HepG2 (cell line): ENCODE measurements around the gene RUVBL2. TPM values are rescaled to one million over a fixed set of nuclear protein-coding genes. Genes with fewer than 3 reads are reported as not detected.

ENCODE experiments used
- ATAC-seq: fragments of 200-7000 bp; cut with Tn5 transposase; 3 replicates; pipeline ENCODE4 v1.9.1; 2020; ENCODE audit warnings: mild to moderate bottlenecking, moderate library complexity
- BruUV-seq: library from RNA; stranded (reverse); fragments of 400-500 nt; replicated peaks from 2 replicates; lab custom pipeline; 2021; lab: Mats Ljungman, UMichigan
- CTCF ChIA-PET: fragments of 300-600 bp; formaldehyde crosslinking; extraction: SDS; loops from one replicate; lab custom pipeline; 2021; ENCODE audit warnings: low total read pairs, inconsistent platforms, low intra/inter-chr PET ratio; lab: Yijun Ruan, JAX
- POLR2A ChIA-PET: fragments of 350-600 bp; sonication (Branson Sonifier 250); formaldehyde crosslinking; loops from one replicate; lab custom pipeline; 2020; ENCODE audit warnings: antibody characterized with exemption, inconsistent platforms; lab: Yijun Ruan, JAX
- DNase-seq: peaks from one replicate; pipeline ENCODE4 v3.0.0-alpha.2; 2015; ENCODE audit warnings: low spot score
- FAIRE-seq: peaks from 3 replicates; lab custom pipeline; 2011; peaks lifted over from hg19 to GRCh38; lab: Jason Lieb, UNC
- H2AFZ ChIP-seq: one replicate; pipeline ENCODE4 v1.6.1; 2011; ENCODE audit warnings: low read length, inconsistent platforms
- H3K27ac ChIP-seq: fragments of 300-600 bp; 3 replicates; pipeline ENCODE4 v1.8.0; 2011; ENCODE audit warnings: mixed run types, mild to moderate bottlenecking, mixed read lengths, low read length, inconsistent platforms; ENCODE audit not compliant: insufficient read depth; ENCODE audit errors: extremely low read length
- H3K27me3 ChIP-seq, 2 experiments: fragments of 200-600 bp in 1 of 2; 2 replicates in 1 of 2; 3 replicates in 1 of 2; pipeline versions ENCODE4 v1.6.0 to v1.8.0; 2011; ENCODE audit warnings: low read length in 2 of 2, mild to moderate bottlenecking in 2 of 2, moderate library complexity in 2 of 2, inconsistent platforms in 1 of 2; ENCODE audit not compliant: insufficient read depth in 2 of 2, control insufficient read depth in 1 of 2
- H3K36me3 ChIP-seq, 2 experiments: fragments of 200-600 bp in 1 of 2; replicated peaks in 1 of 2; 2 replicates in 1 of 2; 3 replicates in 1 of 2; pipeline versions ENCODE4 v1.5.1 to v1.8.0; 2011; ENCODE audit warnings: low read length in 2 of 2, inconsistent platforms in 1 of 2; ENCODE audit not compliant: insufficient read depth in 2 of 2, control insufficient read depth in 1 of 2
- H3K4me1 ChIP-seq: 2 replicates; pipeline ENCODE4 v1.5.1; 2012; ENCODE audit warnings: low read length, inconsistent platforms; ENCODE audit not compliant: insufficient read depth
- H3K4me2 ChIP-seq: 2 replicates; pipeline ENCODE4 v1.6.0; 2011; ENCODE audit warnings: low read depth, low read length, inconsistent platforms
- H3K4me3 ChIP-seq, 3 experiments: fragments of 200-600 bp in 1 of 3; sonication (generic), shearing (Covaris generic) in 1 of 3; replicated peaks in 1 of 3; 2 replicates each; pipeline ENCODE4 v1.5.1; 2011 to 2016; ENCODE audit warnings: low read length in 3 of 3, inconsistent platforms in 2 of 3, low read depth in 2 of 3, mild to moderate bottlenecking in 2 of 3, control low read depth in 1 of 3, mixed read lengths in 1 of 3; ENCODE audit not compliant: insufficient read depth in 1 of 3
- H3K79me2 ChIP-seq: one replicate; pipeline ENCODE4 v1.6.1; 2011; ENCODE audit warnings: low read length, inconsistent platforms; ENCODE audit not compliant: insufficient read depth
- H3K9ac ChIP-seq: 2 replicates; pipeline ENCODE4 v1.6.0; 2011; ENCODE audit warnings: mild to moderate bottlenecking, low read depth, low read length, inconsistent platforms; ENCODE audit not compliant: insufficient read depth
- H3K9me3 ChIP-seq: 2 replicates; pipeline ENCODE4 v1.5.1; 2012; ENCODE audit warnings: mild to moderate bottlenecking, low read length
- H4K20me1 ChIP-seq: 2 replicates; pipeline ENCODE4 v1.6.0; 2011; ENCODE audit warnings: inconsistent platforms, mild to moderate bottlenecking, low read length, moderate library complexity; ENCODE audit not compliant: insufficient read depth
- DMAP1 ChIP-seq: IDR thresholded peaks from 2 replicates; pipeline ENCODE4 v1.6.1; 2016
- FOSL2 ChIP-seq: sonication (generic); formaldehyde crosslinking; IDR thresholded peaks from 2 replicates; pipeline ENCODE4 v1.4.0; 2020; ENCODE audit warnings: missing genetic modification reagents
- THYN1 ChIP-seq: sonication (generic); formaldehyde crosslinking; IDR thresholded peaks from 2 replicates; pipeline ENCODE4 v1.8.1; 2023; ENCODE audit warnings: low read depth, mild to moderate bottlenecking, moderate library complexity, missing genetic modification reagents, borderline replicate concordance
- ZNF121 ChIP-seq: sonication (generic); formaldehyde crosslinking; IDR thresholded peaks from 2 replicates; pipeline ENCODE4 v1.5.0; 2020; ENCODE audit warnings: mild to moderate bottlenecking, missing genetic modification reagents
- ZNF263 ChIP-seq: sonication (generic); formaldehyde crosslinking; IDR thresholded peaks from 2 replicates; pipeline ENCODE4 v1.4.0; 2020; ENCODE audit warnings: missing genetic modification reagents
- WGBS: methylation state at CpG from one replicate; pipeline ENCODE4 v1.1.6; 2017; ENCODE audit warnings: low lambda C conversion rate; 5-methylcytosine and 5-hydroxymethylcytosine counted together
- in situ Hi-C: cut with HindIII; loops from 2 replicates; pipeline ENCODE4 v1.10.0; 2017; ENCODE audit warnings: low pct_unique_long_range_greater_than_20kb; ENCODE audit not compliant: extremely low pct_ligation_motif_present
- intact Hi-C: fragments of 100-400 bp; cut with micrococcal nuclease; formaldehyde crosslinking; loops from one replicate; pipeline ENCODE4 v1.10.0; 2022; ENCODE audit not compliant: unreplicated experiment
- polyA plus RNA-seq, 8 experiments: library from polyadenylated mRNA; depleted of rRNA in 3 of 8; stranded (reverse) in 7 of 8; unstranded in 1 of 8; fragments of >200 nt; fragmentation: Illumina TruSeq in 4 of 8; extraction: Trizol in 4 of 8; gene quantifications; 2 replicates each; pipeline versions ENCODE4 v1.2.1 to v1.2.3, GENCODE V29; 2011 to 2016; ENCODE audit warnings: low read depth in 4 of 8, missing spikeins in 1 of 8, mixed read lengths in 1 of 8; ENCODE audit not compliant: insufficient read depth in 1 of 8
- total RNA-seq, 5 experiments: library from RNA; depleted of rRNA; stranded (reverse); fragments of >200 nt; fragmentation: Illumina TruSeq; extraction: Trizol; gene quantifications; 2 replicates each; pipeline ENCODE4 v1.2.3, GENCODE V29; 2016; ENCODE audit warnings: low read depth in 1 of 5
- TF ChIP-seq, protein P1 (sequence below): sonication (generic); formaldehyde crosslinking; conservative IDR thresholded peaks from 2 replicates; pipeline ENCODE4 v1.4.0; 2020; ENCODE audit warnings: missing genetic modification reagents

The RUVBL2 gene
- total and polyA plus RNA-seq, 2 of the 13 experiments (the other 11 are each of a cell fraction or from before 2014, with no cell fraction given) = 120 to 122 TPM

DNA sequence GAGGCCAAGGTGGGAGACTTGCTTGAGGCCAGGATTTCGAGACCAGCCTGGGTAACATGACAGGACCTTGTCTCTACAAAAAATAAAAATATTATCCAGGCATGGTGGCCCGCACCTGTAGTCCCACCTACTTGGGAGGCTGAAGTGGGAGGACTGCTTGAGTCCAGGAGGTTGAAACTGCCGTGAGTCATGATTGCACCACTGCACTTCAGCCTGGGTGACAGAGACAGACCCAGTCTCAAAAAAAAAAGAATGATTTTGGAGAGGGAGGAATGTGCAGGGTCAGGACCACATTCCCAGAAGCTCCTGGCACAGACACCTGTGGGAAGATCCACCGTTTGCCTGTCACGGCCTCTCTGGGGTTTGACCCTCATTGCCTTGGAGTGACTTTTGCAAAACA is 48.3 kb upstream of the RUVBL2 start (continued):
- TF ChIP-seq, protein P1, sequence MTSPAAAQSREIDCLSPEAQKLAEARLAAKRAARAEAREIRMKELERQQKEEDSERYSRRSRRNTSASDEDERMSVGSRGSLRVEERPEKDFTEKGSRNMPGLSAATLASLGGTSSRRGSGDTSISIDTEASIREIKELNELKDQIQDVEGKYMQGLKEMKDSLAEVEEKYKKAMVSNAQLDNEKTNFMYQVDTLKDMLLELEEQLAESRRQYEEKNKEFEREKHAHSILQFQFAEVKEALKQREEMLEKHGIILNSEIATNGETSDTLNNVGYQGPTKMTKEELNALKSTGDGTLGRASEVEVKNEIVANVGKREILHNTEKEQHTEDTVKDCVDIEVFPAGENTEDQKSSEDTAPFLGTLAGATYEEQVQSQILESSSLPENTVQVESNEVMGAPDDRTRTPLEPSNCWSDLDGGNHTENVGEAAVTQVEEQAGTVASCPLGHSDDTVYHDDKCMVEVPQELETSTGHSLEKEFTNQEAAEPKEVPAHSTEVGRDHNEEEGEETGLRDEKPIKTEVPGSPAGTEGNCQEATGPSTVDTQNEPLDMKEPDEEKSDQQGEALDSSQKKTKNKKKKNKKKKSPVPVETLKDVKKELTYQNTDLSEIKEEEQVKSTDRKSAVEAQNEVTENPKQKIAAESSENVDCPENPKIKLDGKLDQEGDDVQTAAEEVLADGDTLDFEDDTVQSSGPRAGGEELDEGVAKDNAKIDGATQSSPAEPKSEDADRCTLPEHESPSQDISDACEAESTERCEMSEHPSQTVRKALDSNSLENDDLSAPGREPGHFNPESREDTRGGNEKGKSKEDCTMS = no peak
- TF ChIP-seq FOSL2 = peak; percentile 66
- TF ChIP-seq DMAP1 (CRISPR knock-in tag) = no peak
- peak; percentile 81 for TF ChIP-seq ZNF263 (CRISPR knock-in tag)

DNA sequence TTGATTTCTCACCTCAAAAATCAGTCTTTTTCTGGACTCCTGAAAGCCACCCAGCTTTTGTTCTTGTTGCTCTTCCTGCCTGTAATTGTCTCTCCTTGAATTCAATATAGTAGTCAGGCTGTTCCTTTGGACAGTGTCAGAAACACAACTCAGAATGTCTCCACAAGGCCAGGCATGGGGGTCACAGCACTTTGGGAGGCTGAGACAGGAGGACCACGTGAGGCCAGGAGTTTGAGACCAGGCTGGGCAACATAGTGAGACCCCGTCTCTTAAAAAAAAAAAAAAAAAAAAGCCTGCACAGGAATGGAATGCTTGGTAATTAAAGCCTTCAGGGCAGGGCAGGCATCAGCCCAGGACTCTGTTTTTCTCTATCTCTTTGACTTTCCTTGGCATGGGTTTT is 47.9 kb upstream of the RUVBL2 start:
- POLR2A ChIA-PET = interaction anchor here (1.4 kb wide), 1 partner anchor 74 kb away, joined by 4 read pairs; the partner anchor contains the start of gene PPP1R15A

More for the DNA sequence above, 47.9 kb upstream of the RUVBL2 start:
- Histone ChIP-seq H3K4me2 (no peak overlapping the region), H3K9me3 (peaks cover 5% of the 10 kb centered on the region; the same call in 1 of the 2 replicates), H3K9ac (no peak overlapping the region), H3K4me1 (peaks cover 54% of the 10 kb centered on the region), H3K36me3 (no peaks in the 10 kb centered on the region), H2AFZ (no peak overlapping the region), H3K4me3 (peak overlapping the region in 1 of 3 experiments; percentile 24; a peak in 1 of 6 replicates), H3K79me2 (no peaks in the 10 kb centered on the region), H3K27me3 (no peaks in the 10 kb centered on the region), H4K20me1 (no peaks in the 10 kb centered on the region), H3K27ac (no peak overlapping the region)
- CTCF ChIA-PET = no interaction called here
- in situ Hi-C loops = no loop called here
- no peak for FAIRE-seq
- 65% methylated on average over 2 of the region's 2 CpGs for WGBS
- no peak for DNase-seq
- intact Hi-C loops = loop anchor here (1.0 kb wide), 1 partner anchor 22 kb away; no protein-coding TSS in a partner anchor
- no peak for ATAC-seq
- 0 out of 2 replicates have a peak, but pooled peaks have one; percentile 23 for TF ChIP-seq ZNF121 (CRISPR knock-in tag)
- TF ChIP-seq THYN1 (CRISPR knock-in tag) = no peak
- no TSS peak for BruUV-seq
